Measurements from ENCODE around the gene SDK1. TPM values are rescaled to one million over a fixed set of nuclear protein-coding genes. Genes with fewer than 3 reads are reported as not detected.

Gene SDK1
- total and polyA plus RNA-seq, 2 of the 8 experiments (the other 6 are each of a cell fraction or from before 2014, with no cell fraction given): 3.3 to 7.2 TPM

DNA sequence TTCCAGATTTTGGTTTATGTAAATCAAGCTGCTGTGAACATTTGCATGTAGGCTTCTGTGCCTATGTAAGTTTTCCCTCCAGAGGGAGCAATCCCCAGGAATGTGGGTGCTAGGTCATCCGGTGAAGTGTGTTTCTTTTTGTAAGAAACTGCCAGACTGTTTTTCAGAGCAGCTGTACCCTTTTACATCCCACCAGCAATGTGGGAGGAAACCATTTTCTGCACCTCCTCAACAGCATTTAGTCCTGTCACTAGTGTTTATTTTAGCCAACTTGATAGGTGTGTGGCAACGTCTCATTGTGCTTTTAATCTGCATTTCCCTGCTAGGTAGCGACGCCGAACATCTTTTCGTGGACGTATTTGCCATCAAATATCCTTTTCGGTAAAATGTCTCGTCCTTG, 985.3 kb downstream of the SDK1 start:
- H3K4ac ChIP-seq (replicated peaks; ENCODE audit: insufficient read length, low read depth, low read length): no peak overlapping the region
- no peak overlapping the region for H3K27ac ChIP-seq (ENCODE audit: low read depth, low read length)
- H3K4me1 ChIP-seq (replicated peaks in 1 of 4; ENCODE audit: control insufficient read depth in 3 of 4, insufficient read depth in 4 of 4, low read length in 3 of 4): no peaks in the 10 kb centered on the region
- no peaks in the 10 kb centered on the region for H3K79me1 ChIP-seq (ENCODE audit: low read depth, low read length)
- H2BK15ac ChIP-seq (ENCODE audit: low read length): no peak overlapping the region
- H3K9ac ChIP-seq (replicated peaks in 1 of 4; ENCODE audit: extremely low read depth in 1 of 4, low read depth in 3 of 4, low read length in 3 of 4): no peak overlapping the region
- no peak for DNase-seq (ENCODE audit: low read depth in 1 of 2, low spot score in 2 of 2)
- no peak overlapping the region for H3K14ac ChIP-seq (ENCODE audit: insufficient read length)
- H2BK120ac ChIP-seq (replicated peaks; ENCODE audit: low read depth, low read length): no peak overlapping the region
- H3K23me2 ChIP-seq (ENCODE audit: low read depth, low read length): no peaks in the 10 kb centered on the region
- 85% methylated on average over 9 of the region's 9 CpGs; no CpG with 5 or more reads in 1 of the 2 experiments for WGBS, 2 experiments (ENCODE audit: extremely low coverage in 1 of 2, insufficient coverage in 1 of 2, insufficient read length in 1 of 2, insufficient replicate concordance in 2 of 2, low coverage in 1 of 2, low lambda C conversion rate in 2 of 2, missing lambda C conversion rate in 1 of 2)
- no peaks in the 10 kb centered on the region for H3K36me3 ChIP-seq (ENCODE audit: control insufficient read depth in 2 of 4, insufficient read depth in 4 of 4, low read length in 3 of 4)
- no peak overlapping the region for H4K5ac ChIP-seq (ENCODE audit: insufficient read length, low read depth, low read length)
- H3K23ac ChIP-seq (ENCODE audit: insufficient read length): no peak overlapping the region
- H4K91ac ChIP-seq (replicated peaks; ENCODE audit: insufficient read length, low read length): no peak overlapping the region
- H2AFZ ChIP-seq (ENCODE audit: low read length): peak overlapping the region; percentile 81; the same call in 1 of the 2 replicates
- no peak overlapping the region for H3K18ac ChIP-seq (ENCODE audit: extremely low read depth, low read length)
- ChIA-PET CTCF (ENCODE audit: partially characterized antibody) (interaction anchor here (0.6 to 1.7 kb wide), 5 partner anchors 12 to 193 kb away, joined by 3 to 4 read pairs (median 3); no protein-coding TSS in a partner anchor), POLR2A (ENCODE audit: partially characterized antibody) (no interaction called here)
- no peak overlapping the region for H2BK5ac ChIP-seq (ENCODE audit: low read depth, low read length)
- TF ChIP-seq EGR1 (IDR thresholded peaks at IDR 0.05; ENCODE audit: borderline replicate concordance, low read depth, low read length) (no peak), TAF1 (IDR thresholded peaks at IDR 0.05; ENCODE audit: low read depth, low read length) (no peak), BACH1 (IDR thresholded peaks at IDR 0.05; ENCODE audit: low read length) (no peak), RBBP5 (IDR thresholded peaks at IDR 0.05; ENCODE audit: borderline replicate concordance, low read depth, low read length) (no peak), TEAD4 (IDR thresholded peaks at IDR 0.05; ENCODE audit: low read depth, low read length) (peak; percentile 48; the same call in 1 of the 2 replicates), FOSL1 (IDR thresholded peaks at IDR 0.05; ENCODE audit: insufficient read depth, low read depth, low read length) (no peak)
- TF ChIP-seq, protein P1, sequence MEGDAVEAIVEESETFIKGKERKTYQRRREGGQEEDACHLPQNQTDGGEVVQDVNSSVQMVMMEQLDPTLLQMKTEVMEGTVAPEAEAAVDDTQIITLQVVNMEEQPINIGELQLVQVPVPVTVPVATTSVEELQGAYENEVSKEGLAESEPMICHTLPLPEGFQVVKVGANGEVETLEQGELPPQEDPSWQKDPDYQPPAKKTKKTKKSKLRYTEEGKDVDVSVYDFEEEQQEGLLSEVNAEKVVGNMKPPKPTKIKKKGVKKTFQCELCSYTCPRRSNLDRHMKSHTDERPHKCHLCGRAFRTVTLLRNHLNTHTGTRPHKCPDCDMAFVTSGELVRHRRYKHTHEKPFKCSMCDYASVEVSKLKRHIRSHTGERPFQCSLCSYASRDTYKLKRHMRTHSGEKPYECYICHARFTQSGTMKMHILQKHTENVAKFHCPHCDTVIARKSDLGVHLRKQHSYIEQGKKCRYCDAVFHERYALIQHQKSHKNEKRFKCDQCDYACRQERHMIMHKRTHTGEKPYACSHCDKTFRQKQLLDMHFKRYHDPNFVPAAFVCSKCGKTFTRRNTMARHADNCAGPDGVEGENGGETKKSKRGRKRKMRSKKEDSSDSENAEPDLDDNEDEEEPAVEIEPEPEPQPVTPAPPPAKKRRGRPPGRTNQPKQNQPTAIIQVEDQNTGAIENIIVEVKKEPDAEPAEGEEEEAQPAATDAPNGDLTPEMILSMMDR (IDR thresholded peaks at IDR 0.05; ENCODE audit: control extremely low read depth in 1 of 3, insufficient read depth in 1 of 3, low read depth in 1 of 3, low read length in 3 of 3): peak in 1 of 3 experiments; percentile 26; a peak in 1 of 4 replicates
- H4K20me1 ChIP-seq (replicated peaks in 1 of 2; ENCODE audit: control insufficient read depth in 1 of 2, insufficient read depth in 2 of 2, low read length in 2 of 2): no peaks in the 10 kb centered on the region
- H3K4me2 ChIP-seq (ENCODE audit: insufficient read depth in 1 of 2, low read depth in 2 of 2, low read length in 2 of 2): no peak overlapping the region
- H4K8ac ChIP-seq (ENCODE audit: extremely low read depth, insufficient read depth, low read length): no peak overlapping the region
- no peak for FAIRE-seq
- H3K9me3 ChIP-seq (ENCODE audit: insufficient read depth in 2 of 2, low read depth in 1 of 2, low read length in 1 of 2): peaks cover 8 to 31% of the 10 kb centered on the region in 2 experiments; a peak in 3 of 4 replicates
- no peak overlapping the region for H3K4me3 ChIP-seq (ENCODE audit: extremely low read depth in 1 of 4, insufficient read depth in 2 of 4, low read depth in 3 of 4, low read length in 4 of 4)
- H3K27me3 ChIP-seq (replicated peaks in 1 of 4; ENCODE audit: control insufficient read depth in 3 of 4, extremely low read depth in 1 of 4, insufficient read depth in 3 of 4, low read length in 3 of 4): no peaks in the 10 kb centered on the region
- H3K79me2 ChIP-seq (ENCODE audit: control insufficient read depth in 1 of 2, insufficient read depth in 2 of 2, low read length in 2 of 2): no peaks in the 10 kb centered on the region
- H2AK5ac ChIP-seq (ENCODE audit: low read depth, low read length): no peak overlapping the region
- H2BK12ac ChIP-seq (ENCODE audit: low read depth, low read length): no peak overlapping the region
- no peak overlapping the region for H2BK20ac ChIP-seq (ENCODE audit: low read length)
- H3K56ac ChIP-seq (replicated peaks; ENCODE audit: insufficient read length, low read depth, low read length): no peak overlapping the region
